Measurements from ENCODE around the gene IL4I1. TPM values are rescaled to one million over a fixed set of nuclear protein-coding genes. Genes with fewer than 3 reads are reported as not detected.

Gene IL4I1
- total and polyA plus RNA-seq, 12 donors, result 0.26 to 26.9 (median 0.57) TPM; not detected in 3

DNA sequence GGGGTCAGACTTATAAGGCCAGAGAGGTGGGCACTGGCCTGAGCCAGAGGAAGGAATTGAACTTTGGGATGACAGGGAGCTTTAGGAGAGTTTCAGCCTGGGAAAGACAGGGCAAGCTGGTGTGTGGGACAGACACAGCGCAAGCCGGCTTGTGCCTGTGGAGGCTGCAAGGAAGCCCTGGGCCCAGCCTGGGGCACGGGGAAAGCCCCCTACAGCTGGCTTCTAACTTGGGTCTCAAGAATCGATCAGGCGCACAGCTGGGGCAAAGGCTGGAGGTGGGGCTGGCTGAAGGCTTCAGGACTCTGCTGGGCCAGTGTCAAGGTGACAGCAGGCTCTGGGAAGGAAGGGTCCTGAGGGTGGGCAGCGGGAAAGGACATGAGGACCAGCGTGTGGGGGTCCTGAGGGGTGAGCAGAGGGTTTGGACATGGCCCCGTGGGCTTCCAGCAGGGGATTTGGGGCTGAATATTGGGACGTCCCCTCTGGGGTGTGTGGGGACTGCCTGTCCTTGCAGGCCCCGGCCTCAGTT lies 42.8 kb downstream of the IL4I1 start:
- DNase-seq (no peak), ATAC-seq (no peak)
- H3K27me3 ChIP-seq, result no peaks in the 10 kb centered on the region
- H3K36me3 ChIP-seq, result peaks cover 0 to 48% (median 21%) of the 10 kb centered on the region in 9 donors
- intact Hi-C loops (cut with DNase I), result loop anchor here in 4 of 10 donors (5.0 kb wide), 2 partner anchors 37 to 42 kb away; partner anchors contain the start of genes FUZ (in 3 of the 4) and MED25 (in 1 of the 4)
- no peak for TF ChIP-seq CTCF (IDR thresholded peaks at IDR 0.05)
- no peak overlapping the region for H3K27ac ChIP-seq
- H3K9me3 ChIP-seq, result peaks cover 0 to 8% (median 0%) of the 10 kb centered on the region in 11 donors
- H3K4me3 ChIP-seq, result no peak overlapping the region
- WGBS, 2 donors, result 88 to 89% methylated on average over 10 of the region's 10 CpGs
- peaks cover 9 to 40% (median 29%) of the 10 kb centered on the region in 9 donors for H3K4me1 ChIP-seq

- intact Hi-C loops (cut with DNase I), result loop anchor here in 4 of 10 donors (5.0 kb wide), 2 partner anchors 35 to 40 kb away; partner anchors contain the start of genes FUZ (in 3 of the 4) and MED25 (in 1 of the 4)
- peaks cover 9 to 49% (median 29%) of the 10 kb centered on the region in 9 donors for H3K4me1 ChIP-seq
- H3K27ac ChIP-seq, result no peak overlapping the region
- peaks cover 0 to 36% (median 14%) of the 10 kb centered on the region in 9 donors for H3K36me3 ChIP-seq
- no peak for TF ChIP-seq CTCF (IDR thresholded peaks at IDR 0.05)
- 76 to 77% methylated on average over 14 of the region's 14 CpGs for WGBS, 2 donors
- no peak for ATAC-seq
- peaks cover 0 to 10% (median 0%) of the 10 kb centered on the region in 11 donors for H3K9me3 ChIP-seq
- no peaks in the 10 kb centered on the region for H3K27me3 ChIP-seq
- H3K4me3 ChIP-seq, result peak overlapping the region in 6 of 10 donors; percentile 74 to 100 (median 84)
- DNase-seq, result no peak
Measured at GRCh38 chr19:49852631-49853126, 44.0 kb downstream of the IL4I1 start.

DNA sequence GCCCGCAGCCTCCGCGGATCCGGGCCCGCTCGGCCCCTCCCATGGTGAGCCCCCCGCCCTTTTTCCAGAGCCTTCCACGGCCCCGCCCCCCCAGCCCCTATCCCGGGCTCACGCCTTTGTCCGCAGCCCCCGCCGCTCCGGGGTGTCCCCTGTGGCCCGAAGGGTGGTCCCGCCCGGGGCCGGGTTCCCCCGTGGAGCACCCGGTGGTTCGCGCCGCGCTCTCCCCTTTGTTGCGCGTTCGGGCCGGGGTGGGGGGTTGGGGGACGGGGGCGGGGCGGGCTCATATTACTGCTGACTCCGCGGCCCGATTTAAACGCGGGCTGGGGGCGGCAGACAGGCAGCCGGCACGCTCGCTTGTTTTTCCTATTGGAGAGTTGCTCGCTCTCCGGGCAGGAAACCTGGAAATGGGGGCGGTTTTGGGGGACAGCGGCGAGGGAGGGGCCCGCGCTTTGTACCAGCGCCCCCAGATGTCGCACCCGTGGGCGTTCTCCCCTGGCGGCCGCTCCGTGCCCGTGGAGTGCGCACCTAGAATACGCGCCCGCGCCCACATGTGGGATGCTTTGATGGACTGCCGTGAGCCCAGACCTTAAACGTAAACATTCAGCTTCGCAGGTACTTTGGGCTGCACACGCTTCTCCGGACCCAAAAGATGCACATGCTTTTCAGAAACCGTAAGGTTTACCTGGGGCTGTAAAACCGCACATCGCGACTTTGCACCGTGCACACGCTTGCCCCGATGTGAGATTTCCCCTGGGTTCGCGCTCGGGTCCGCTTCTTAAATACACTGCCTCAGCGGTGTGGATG lies 45.0 kb downstream of the IL4I1 start:
- Histone ChIP-seq H3K4me3 (peak overlapping the region; percentile 71 to 100 (median 86)), H3K36me3 (peaks cover 0 to 26% (median 8%) of the 10 kb centered on the region in 9 donors), H3K27me3 (no peaks in the 10 kb centered on the region), H3K27ac (peak overlapping the region; percentile 96 to 100 (median 99)), H3K4me1 (peaks cover 9 to 49% (median 29%) of the 10 kb centered on the region in 9 donors), H3K9me3 (peaks cover 0 to 10% (median 0%) of the 10 kb centered on the region in 11 donors)
- TF ChIP-seq CTCF (IDR thresholded peaks at IDR 0.05), result peak in 1 of 9 donors; percentile 7
- no peak for ATAC-seq
- intact Hi-C loops (cut with DNase I), result loop anchor here in 6 of 10 donors (2.0 to 5.0 kb wide), 5 partner anchors 25 to 39 kb away; partner anchors contain the start of genes FUZ (in 3 of the 6), MED25 (in 2 of the 6), AKT1S1 (in 1 of the 6) and TBC1D17 (in 1 of the 6)
- WGBS, 2 donors, result 1 to 2% methylated on average over 66 to 78 of the region's 78 CpGs
- DNase-seq, result peak; percentile 45 to 46

All from heart right ventricle (tissue), 16 donors.